CD4-positive, alpha-beta T cell (primary cell): ENCODE measurements around the gene WWC2. TPM values are rescaled to one million over a fixed set of nuclear protein-coding genes. Genes with fewer than 3 reads are reported as not detected.
"Not testable (repeated sequence)": the region's sequence is repeated elsewhere in the genome, so short reads cannot be mapped to it uniquely, and the experiment has no call there.

ENCODE experiments used
- ATAC-seq: fragments of 200-7000 bp; cut with Tn5 transposase; one replicate; pipeline ENCODE4 v1.10.0; 2022; ENCODE audit warnings: mild to moderate bottlenecking; ENCODE audit not compliant: poor library complexity
- CTCF ChIA-PET: fragments of 350-600 bp; sonication (Branson Sonifier 250); formaldehyde crosslinking; loops from one replicate; lab custom pipeline; 2021; ENCODE audit warnings: antibody characterized with exemption, inconsistent platforms; lab: Charles Lee
- POLR2A ChIA-PET: fragments of 350-600 bp; sonication (Branson Sonifier 250); formaldehyde crosslinking; loops from one replicate; lab custom pipeline; 2021; ENCODE audit warnings: antibody characterized with exemption, inconsistent platforms; lab: Charles Lee
- DNase-seq, 14 experiments: peaks; one replicate each; pipeline ENCODE4 v3.0.0-alpha.2; 2013 to 2020; ENCODE audit warnings: mixed read lengths in 2 of 14
- H3K27ac ChIP-seq, 2 donors: one replicate each; pipeline versions ENCODE4 v1.5.1 to v1.7.0; 2013; ENCODE audit warnings: low read length in 2 of 2, low read depth in 1 of 2, mild to moderate bottlenecking in 1 of 2
- H3K27me3 ChIP-seq, 2 experiments: 1 replicate in 1 of 2; 2 replicates in 1 of 2; pipeline versions ENCODE4 v1.6.1 to v1.7.0; 2013; ENCODE audit warnings: low read length in 2 of 2, control low read depth in 1 of 2, mild to moderate bottlenecking in 1 of 2, moderate library complexity in 1 of 2; ENCODE audit not compliant: insufficient read depth in 2 of 2, control insufficient read depth in 1 of 2
- H3K36me3 ChIP-seq: one replicate; pipeline ENCODE4 v1.6.1; 2013; ENCODE audit warnings: low read length, control low read depth; ENCODE audit not compliant: insufficient read depth
- H3K4me1 ChIP-seq: one replicate; pipeline ENCODE4 v1.6.1; 2013; ENCODE audit warnings: low read length, control low read depth; ENCODE audit not compliant: insufficient read depth
- H3K4me3 ChIP-seq: one replicate; pipeline ENCODE4 v1.5.1; 2013; ENCODE audit warnings: mild to moderate bottlenecking, low read length, moderate library complexity
- H3K9me3 ChIP-seq, 2 experiments: 1 replicate in 1 of 2; 2 replicates in 1 of 2; pipeline versions ENCODE4 v1.6.1 to v1.7.0; 2013; ENCODE audit warnings: low read length in 2 of 2, mild to moderate bottlenecking in 2 of 2, control low read depth in 1 of 2, moderate library complexity in 1 of 2; ENCODE audit not compliant: control insufficient read depth in 1 of 2, insufficient read depth in 1 of 2
- H3K27ac Mint-ChIP-seq: one replicate; pipeline ENCODE4 v1.8.0; 2020; ENCODE audit warnings: mixed read lengths
- H3K27me3 Mint-ChIP-seq: one replicate; pipeline ENCODE4 v1.8.0; 2021; ENCODE audit warnings: mixed read lengths
- H3K36me3 Mint-ChIP-seq: one replicate; pipeline ENCODE4 v1.8.0; 2021; ENCODE audit warnings: low read depth, mixed read lengths
- H3K4me1 Mint-ChIP-seq: one replicate; pipeline ENCODE4 v1.8.0; 2021; ENCODE audit warnings: low read depth, mixed read lengths
- H3K4me3 Mint-ChIP-seq: one replicate; pipeline ENCODE4 v1.8.0; 2020; ENCODE audit warnings: mild to moderate bottlenecking, mixed read lengths
- H3K9me3 Mint-ChIP-seq: one replicate; pipeline ENCODE4 v1.8.0; 2020; ENCODE audit warnings: mixed read lengths
- intact Hi-C, 2 experiments: fragments of 100-400 bp; cut with DNase I in 1 of 2; cut with micrococcal nuclease in 1 of 2; formaldehyde crosslinking; loops; one replicate each; pipeline versions ENCODE4 v1.15.1 to v1.9.0; 2023 to 2025; cut with DNase I, micrococcal nuclease
- total RNA-seq, 174 experiments: library from RNA in 2 of 174; stranded (reverse) in 2 of 174; gene quantifications; one replicate each; pipeline ENCODE4 v1.2.3 and lab custom pipeline; 2021 to 2026
- TF ChIP-seq, protein P1 (sequence below): fragments of 200-600 bp; IDR thresholded peaks from one replicate; pipeline ENCODE4 v1.8.0; 2022; ENCODE audit warnings: antibody characterized with exemption, mild to moderate bottlenecking

Gene WWC2
- total RNA-seq, 2 experiments from 2014 or later, result 4.1 to 4.9 TPM

DNA sequence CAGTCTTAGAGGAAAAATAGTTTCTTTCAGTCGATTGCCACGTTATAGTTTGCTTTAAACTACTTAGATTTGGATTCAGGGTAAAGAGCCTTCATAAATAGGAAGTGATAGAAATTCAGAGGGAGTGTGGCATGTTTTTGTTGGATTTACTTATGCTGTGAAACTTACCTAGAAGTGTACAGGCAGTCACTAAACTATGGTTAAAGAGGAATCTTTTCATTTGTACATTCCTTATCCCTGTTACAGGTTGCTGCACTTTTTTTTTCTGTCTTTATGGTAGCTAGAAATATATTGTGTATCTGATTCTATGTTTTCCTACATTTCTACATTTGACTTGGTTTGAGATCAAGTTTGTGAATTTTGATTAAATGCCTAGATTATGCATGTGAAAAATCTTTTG, 19.1 kb downstream of the WWC2 start:
- Mint-ChIP-seq H3K36me3 (no peaks in the 10 kb centered on the region), H3K27ac (no peak overlapping the region), H3K27me3 (peaks cover 5% of the 10 kb centered on the region), H3K4me1 (no peaks in the 10 kb centered on the region), H3K4me3 (no peak overlapping the region), H3K9me3 (no peaks in the 10 kb centered on the region)
- DNase-seq, result no peak
- H3K27me3 ChIP-seq, result no peaks in the 10 kb centered on the region
- ChIA-PET POLR2A (no interaction called here), CTCF (no interaction called here)
- TF ChIP-seq, protein P1, sequence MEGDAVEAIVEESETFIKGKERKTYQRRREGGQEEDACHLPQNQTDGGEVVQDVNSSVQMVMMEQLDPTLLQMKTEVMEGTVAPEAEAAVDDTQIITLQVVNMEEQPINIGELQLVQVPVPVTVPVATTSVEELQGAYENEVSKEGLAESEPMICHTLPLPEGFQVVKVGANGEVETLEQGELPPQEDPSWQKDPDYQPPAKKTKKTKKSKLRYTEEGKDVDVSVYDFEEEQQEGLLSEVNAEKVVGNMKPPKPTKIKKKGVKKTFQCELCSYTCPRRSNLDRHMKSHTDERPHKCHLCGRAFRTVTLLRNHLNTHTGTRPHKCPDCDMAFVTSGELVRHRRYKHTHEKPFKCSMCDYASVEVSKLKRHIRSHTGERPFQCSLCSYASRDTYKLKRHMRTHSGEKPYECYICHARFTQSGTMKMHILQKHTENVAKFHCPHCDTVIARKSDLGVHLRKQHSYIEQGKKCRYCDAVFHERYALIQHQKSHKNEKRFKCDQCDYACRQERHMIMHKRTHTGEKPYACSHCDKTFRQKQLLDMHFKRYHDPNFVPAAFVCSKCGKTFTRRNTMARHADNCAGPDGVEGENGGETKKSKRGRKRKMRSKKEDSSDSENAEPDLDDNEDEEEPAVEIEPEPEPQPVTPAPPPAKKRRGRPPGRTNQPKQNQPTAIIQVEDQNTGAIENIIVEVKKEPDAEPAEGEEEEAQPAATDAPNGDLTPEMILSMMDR, result no peak
- H3K4me1 ChIP-seq, result no peaks in the 10 kb centered on the region
- intact Hi-C loops, result no loop called here
- H3K36me3 ChIP-seq, result no peaks in the 10 kb centered on the region
- H3K4me3 ChIP-seq, result no peak overlapping the region
- no peak for ATAC-seq
- no peaks in the 10 kb centered on the region for H3K9me3 ChIP-seq
- H3K27ac ChIP-seq, result no peak overlapping the region

DNA sequence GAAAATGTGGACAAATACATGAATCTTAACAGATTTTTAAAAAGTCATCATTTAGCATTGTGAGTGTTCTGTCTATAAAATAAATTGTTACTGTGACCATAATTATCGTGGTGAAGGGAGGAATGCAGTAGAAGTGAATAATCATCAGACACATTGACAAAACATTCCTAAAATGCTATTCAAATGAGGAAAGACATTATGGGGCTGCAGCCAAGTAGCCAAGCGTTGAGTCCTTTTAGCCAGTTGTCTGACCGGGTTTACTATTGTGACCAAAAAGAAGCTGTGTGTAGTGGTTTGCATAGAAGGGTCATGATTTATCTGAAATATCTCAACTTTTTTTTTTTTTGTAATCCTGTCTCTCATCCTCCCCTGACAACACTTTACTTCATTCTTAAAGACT, 19.5 kb downstream of the WWC2 start:
- ChIA-PET POLR2A (no interaction called here), CTCF (no interaction called here)
- Histone ChIP-seq H3K9me3 (no peaks in the 10 kb centered on the region), H3K4me3 (no peak overlapping the region), H3K36me3 (no peaks in the 10 kb centered on the region), H3K27me3 (no peaks in the 10 kb centered on the region), H3K27ac (no peak overlapping the region), H3K4me1 (no peaks in the 10 kb centered on the region)
- Mint-ChIP-seq H3K4me1 (no peaks in the 10 kb centered on the region), H3K4me3 (no peak overlapping the region), H3K9me3 (no peaks in the 10 kb centered on the region), H3K27me3 (peaks cover 5% of the 10 kb centered on the region), H3K36me3 (no peaks in the 10 kb centered on the region), H3K27ac (no peak overlapping the region)
- intact Hi-C loops, result no loop called here
- ATAC-seq (no peak), DNase-seq (no peak)
- TF ChIP-seq, protein P1, result no peak

DNA sequence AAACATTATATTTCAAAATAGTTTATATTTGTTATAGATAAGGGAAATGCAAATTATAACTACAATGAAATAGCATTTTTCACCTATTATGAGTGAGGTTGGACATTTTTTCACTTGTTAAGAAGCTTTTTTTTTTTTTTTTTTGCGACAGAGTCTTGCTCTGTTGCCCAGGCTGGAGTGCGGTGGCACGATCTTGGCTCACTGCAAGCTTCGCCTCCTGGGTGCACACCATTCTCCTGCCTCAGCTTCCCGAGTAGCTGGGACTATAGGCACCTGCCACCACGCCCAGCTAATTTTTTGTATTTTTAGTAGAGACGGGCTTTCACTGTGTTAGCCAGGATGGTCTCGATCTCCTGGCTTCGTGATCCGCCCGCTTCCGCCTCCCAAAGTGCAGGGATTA, 22.6 kb downstream of the WWC2 start:
- H3K36me3 ChIP-seq, H3K9me3 ChIP-seq, DNase-seq, H3K4me1 ChIP-seq, H3K4me3 ChIP-seq, H3K4me1 Mint-ChIP-seq, H3K27ac ChIP-seq, intact Hi-C loops, ATAC-seq, H3K27ac Mint-ChIP-seq, H3K27me3 ChIP-seq, H3K9me3 Mint-ChIP-seq, H3K36me3 Mint-ChIP-seq, H3K4me3 Mint-ChIP-seq, CTCF ChIA-PET, POLR2A ChIA-PET, H3K27me3 Mint-ChIP-seq: not testable (repeated sequence)

DNA sequence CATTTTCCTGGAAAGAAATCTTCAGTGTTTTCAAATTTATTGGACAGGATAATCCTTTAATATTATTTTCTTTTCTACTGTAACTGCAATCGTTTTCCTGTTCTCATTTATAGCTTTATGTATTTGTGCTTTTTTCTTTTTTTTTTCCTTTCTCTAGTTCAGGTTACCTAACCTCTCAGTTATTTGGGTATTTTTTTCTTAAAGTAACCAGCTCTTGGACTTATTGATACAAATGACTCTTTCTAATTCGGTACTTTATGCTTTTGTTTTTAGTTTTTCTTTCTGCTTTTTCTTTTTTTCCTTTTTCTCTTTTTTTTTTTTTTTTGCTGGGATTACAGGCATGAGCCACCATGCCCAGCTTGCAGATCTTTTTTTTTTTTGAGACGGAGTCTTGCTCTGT, 25.2 kb downstream of the WWC2 start:
- no peaks in the 10 kb centered on the region for H3K27me3 ChIP-seq
- intact Hi-C loops, result no loop called here
- TF ChIP-seq, protein P1, result no peak
- Mint-ChIP-seq H3K9me3 (no peaks in the 10 kb centered on the region), H3K27me3 (no peaks in the 10 kb centered on the region), H3K36me3 (no peaks in the 10 kb centered on the region), H3K4me3 (no peak overlapping the region), H3K4me1 (no peaks in the 10 kb centered on the region), H3K27ac (no peak overlapping the region)
- H3K4me3 ChIP-seq, result no peak overlapping the region
- H3K4me1 ChIP-seq, result no peaks in the 10 kb centered on the region
- no peak overlapping the region for H3K27ac ChIP-seq
- CTCF ChIA-PET, result no interaction called here
- no peaks in the 10 kb centered on the region for H3K9me3 ChIP-seq
- DNase-seq (no peak), ATAC-seq (no peak)
- POLR2A ChIA-PET, result no interaction called here
- no peaks in the 10 kb centered on the region for H3K36me3 ChIP-seq
